ENCODE results near the gene GNA15. TPM values are rescaled to one million over a fixed set of nuclear protein-coding genes. Genes with fewer than 3 reads are reported as not detected.
A peak's percentile ranks its signal among the peaks of the same experiment; 100 is the strongest.

The GNA15 gene
- total and polyA plus RNA-seq, 2 donors (not counting 3 experiments of a cell fraction or from before 2014, with no cell fraction given), result 0.17 TPM; not detected in 1

GRCh38 chr19:3097442-3097871, 38.4 kb upstream of the GNA15 start:
- peaks cover 36% of the 10 kb centered on the region for H3K4me1 ChIP-seq (ENCODE audit: control insufficient read depth, extremely low read depth, insufficient read depth, low read length)
- H3K36me3 ChIP-seq (ENCODE audit: control insufficient read depth in 2 of 2, extremely low read depth in 1 of 2, insufficient read depth in 2 of 2, low read length in 2 of 2), result no peaks in the 10 kb centered on the region
- POLR2A ChIA-PET, result no interaction called here
- no peaks in the 10 kb centered on the region for H4K20me1 ChIP-seq (replicated peaks; ENCODE audit: control insufficient read depth, extremely low read depth, insufficient read depth, low read length)
- H3K4me2 ChIP-seq (ENCODE audit: insufficient read depth, low read length), result peak overlapping the region; percentile 54
- no TSS peak for BruUV-seq (replicated peaks)
- no peak overlapping the region for H3K4me3 ChIP-seq (replicated peaks in 1 of 3; ENCODE audit: insufficient read depth in 1 of 3, low read depth in 1 of 3, low read length in 3 of 3)
- intact Hi-C loops (cut with micrococcal nuclease) (no loop called here), dilution Hi-C loops (cut with MboI; ENCODE audit: extremely low pct_ligation_motif_present, low sequenced_read_pairs) (no loop called here)
- no peak for FAIRE-seq
- no peak overlapping the region for H3K9ac ChIP-seq (replicated peaks; ENCODE audit: extremely low read depth, insufficient read depth, low read length)
- H3K27me3 ChIP-seq (ENCODE audit: control insufficient read depth in 2 of 2, insufficient read depth in 2 of 2, low read length in 2 of 2), result no peaks in the 10 kb centered on the region
- H3K9me1 ChIP-seq (replicated peaks; ENCODE audit: control insufficient read depth, extremely low read depth, insufficient read depth, low read length), result no peaks in the 10 kb centered on the region
- no peak overlapping the region for H2AFZ ChIP-seq (ENCODE audit: low read depth, low read length)
- no peak for TF ChIP-seq MYC (IDR thresholded peaks at IDR 0.05; ENCODE audit: low read depth, low read length)
- TF ChIP-seq CTCF (IDR thresholded peaks at IDR 0.05; ENCODE audit: extremely low read depth in 1 of 2, insufficient read depth in 1 of 2, low read depth in 1 of 2, low read length in 2 of 2), result no peak
- no peak for TF ChIP-seq EZH2 (IDR thresholded peaks at IDR 0.05; ENCODE audit: borderline replicate concordance, low read depth, low read length, severe bottlenecking)
- TF ChIP-seq JUN (IDR thresholded peaks at IDR 0.05; ENCODE audit: borderline replicate concordance, insufficient read depth, insufficient read length, low read depth), result no peak
- no peak for TF ChIP-seq GATA2 (IDR thresholded peaks at IDR 0.05; ENCODE audit: insufficient read depth, insufficient read length, low read depth, low read length)
- no peak for TF ChIP-seq POLR2AphosphoS5 (IDR thresholded peaks at IDR 0.05; ENCODE audit: insufficient read depth, low read depth, low read length)
- no peak for TF ChIP-seq POLR2A (IDR thresholded peaks at IDR 0.05; ENCODE audit: low read depth, low read length)
- TF ChIP-seq FOS (IDR thresholded peaks at IDR 0.05; ENCODE audit: borderline replicate concordance, insufficient read depth, low read length), result no peak
- no peak for TF ChIP-seq MAX (IDR thresholded peaks at IDR 0.05; ENCODE audit: insufficient read depth, insufficient read length)
- DNase-seq (ENCODE audit: low read depth, low spot score), result no peak
- H3K79me2 ChIP-seq (ENCODE audit: control insufficient read depth, insufficient read depth, low read length), result peaks cover 80% of the 10 kb centered on the region
- H3K27ac ChIP-seq (ENCODE audit: insufficient read depth, low read depth, low read length), result no peak overlapping the region
- H3K9me3 ChIP-seq (replicated peaks; ENCODE audit: control insufficient read depth, insufficient read depth, low read length), result no peaks in the 10 kb centered on the region
- CTCF ChIA-PET, result interaction anchor here (1.0 to 2.0 kb wide), 5 partner anchors 11 to 147 kb away, joined by 4 to 18 read pairs (median 4); no protein-coding TSS in a partner anchor

Measured in endothelial cell of umbilical vein (primary cell).